Measurements from ENCODE around the gene CARMIL1. TPM values are rescaled to one million over a fixed set of nuclear protein-coding genes. Genes with fewer than 3 reads are reported as not detected.
A peak's percentile ranks its signal among the peaks of the same experiment; 100 is the strongest.

The CARMIL1 gene
- total RNA-seq, 1 donor from 2014 or later: 3.4 TPM

GRCh38 chr6:25388776-25389175 is 109.6 kb downstream of the CARMIL1 start:
- ChIA-PET POLR2A (interaction anchor here (2.0 kb wide), 1 partner anchor 17 kb away, joined by 9 read pairs; no protein-coding TSS in a partner anchor), CTCF (no interaction called here)
- H3K27me3 Mint-ChIP-seq: no peaks in the 10 kb centered on the region
- intact Hi-C loops (cut with micrococcal nuclease): loop anchor here (1.0 kb wide), 1 partner anchor 16 kb away; no protein-coding TSS in a partner anchor
- ATAC-seq (ENCODE audit: low read depth) (no peak), DNase-seq (no peak)
- H3K4me3 Mint-ChIP-seq: no peak overlapping the region
- no peak for TF ChIP-seq CTCF (IDR thresholded peaks at IDR 0.05)
- no peaks in the 10 kb centered on the region for H3K36me3 Mint-ChIP-seq (ENCODE audit: low read depth)
- peaks cover 31% of the 10 kb centered on the region for H3K4me1 Mint-ChIP-seq
- peak overlapping the region; percentile 41 for H3K27ac Mint-ChIP-seq
- no peaks in the 10 kb centered on the region for H3K9me3 Mint-ChIP-seq

GRCh38 chr6:25389471-25389870 is 110.3 kb downstream of the CARMIL1 start:
- CTCF ChIA-PET: no interaction called here
- H3K4me3 Mint-ChIP-seq: no peak overlapping the region
- ATAC-seq (ENCODE audit: low read depth): no peak

GRCh38 chr6:25392372-25392771 is 113.2 kb downstream of the CARMIL1 start:
- Mint-ChIP-seq H3K4me1 (peaks cover 22% of the 10 kb centered on the region), H3K4me3 (no peak overlapping the region), H3K27me3 (no peaks in the 10 kb centered on the region), H3K9me3 (no peaks in the 10 kb centered on the region), H3K36me3 (ENCODE audit: low read depth) (no peaks in the 10 kb centered on the region), H3K27ac (no peak overlapping the region)
- ATAC-seq (ENCODE audit: low read depth) (no peak), DNase-seq (no peak)
- no peak for TF ChIP-seq CTCF (IDR thresholded peaks at IDR 0.05)
- intact Hi-C loops (cut with micrococcal nuclease): no loop called here
- ChIA-PET POLR2A (no interaction called here), CTCF (no interaction called here)

More at GRCh38 chr6:25389471-25389870, 110.3 kb downstream of the CARMIL1 start:
- Mint-ChIP-seq H3K27me3 (no peaks in the 10 kb centered on the region), H3K9me3 (no peaks in the 10 kb centered on the region), H3K27ac (no peak overlapping the region), H3K36me3 (ENCODE audit: low read depth) (no peaks in the 10 kb centered on the region), H3K4me1 (peaks cover 31% of the 10 kb centered on the region)
- intact Hi-C loops (cut with micrococcal nuclease): loop anchor here (1.0 kb wide), 1 partner anchor 15 kb away; no protein-coding TSS in a partner anchor
- TF ChIP-seq CTCF (IDR thresholded peaks at IDR 0.05): no peak
- POLR2A ChIA-PET: no interaction called here
- no peak for DNase-seq

GRCh38 chr6:25395731-25396130 is 116.6 kb downstream of the CARMIL1 start:
- no peaks in the 10 kb centered on the region for H3K36me3 Mint-ChIP-seq (ENCODE audit: low read depth)
- H3K27ac Mint-ChIP-seq: no peak overlapping the region
- no peak for TF ChIP-seq CTCF (IDR thresholded peaks at IDR 0.05)
- no peak overlapping the region for H3K4me3 Mint-ChIP-seq
- POLR2A ChIA-PET: interaction anchor here (0.9 kb wide), 1 partner anchor 9 kb away, joined by 8 read pairs; no protein-coding TSS in a partner anchor
- no peak for ATAC-seq (ENCODE audit: low read depth)
- CTCF ChIA-PET: no interaction called here
- DNase-seq: no peak
- intact Hi-C loops (cut with micrococcal nuclease): no loop called here
- no peaks in the 10 kb centered on the region for H3K27me3 Mint-ChIP-seq
- H3K4me1 Mint-ChIP-seq: peaks cover 7% of the 10 kb centered on the region
- H3K9me3 Mint-ChIP-seq: no peaks in the 10 kb centered on the region

GRCh38 chr6:25397406-25397805 is 118.2 kb downstream of the CARMIL1 start:
- intact Hi-C loops (cut with micrococcal nuclease): no loop called here
- Mint-ChIP-seq H3K4me1 (peaks cover 7% of the 10 kb centered on the region), H3K36me3 (ENCODE audit: low read depth) (no peaks in the 10 kb centered on the region), H3K27me3 (no peaks in the 10 kb centered on the region), H3K27ac (no peak overlapping the region), H3K9me3 (no peaks in the 10 kb centered on the region), H3K4me3 (no peak overlapping the region)
- ChIA-PET POLR2A (no interaction called here), CTCF (no interaction called here)
- no peak for TF ChIP-seq CTCF (IDR thresholded peaks at IDR 0.05)
- ATAC-seq (ENCODE audit: low read depth): no peak
- DNase-seq: no peak
